Measurements from ENCODE around the gene SYNGAP1. TPM values are rescaled to one million over a fixed set of nuclear protein-coding genes. Genes with fewer than 3 reads are reported as not detected.
A peak's percentile ranks its signal among the peaks of the same experiment; 100 is the strongest.

The SYNGAP1 gene
- total and polyA plus RNA-seq, 9 of the 15 experiments (the other 6 are each of a cell fraction or from before 2014, with no cell fraction given), result 0.01 to 22.8 (median 3.2) TPM

DNA sequence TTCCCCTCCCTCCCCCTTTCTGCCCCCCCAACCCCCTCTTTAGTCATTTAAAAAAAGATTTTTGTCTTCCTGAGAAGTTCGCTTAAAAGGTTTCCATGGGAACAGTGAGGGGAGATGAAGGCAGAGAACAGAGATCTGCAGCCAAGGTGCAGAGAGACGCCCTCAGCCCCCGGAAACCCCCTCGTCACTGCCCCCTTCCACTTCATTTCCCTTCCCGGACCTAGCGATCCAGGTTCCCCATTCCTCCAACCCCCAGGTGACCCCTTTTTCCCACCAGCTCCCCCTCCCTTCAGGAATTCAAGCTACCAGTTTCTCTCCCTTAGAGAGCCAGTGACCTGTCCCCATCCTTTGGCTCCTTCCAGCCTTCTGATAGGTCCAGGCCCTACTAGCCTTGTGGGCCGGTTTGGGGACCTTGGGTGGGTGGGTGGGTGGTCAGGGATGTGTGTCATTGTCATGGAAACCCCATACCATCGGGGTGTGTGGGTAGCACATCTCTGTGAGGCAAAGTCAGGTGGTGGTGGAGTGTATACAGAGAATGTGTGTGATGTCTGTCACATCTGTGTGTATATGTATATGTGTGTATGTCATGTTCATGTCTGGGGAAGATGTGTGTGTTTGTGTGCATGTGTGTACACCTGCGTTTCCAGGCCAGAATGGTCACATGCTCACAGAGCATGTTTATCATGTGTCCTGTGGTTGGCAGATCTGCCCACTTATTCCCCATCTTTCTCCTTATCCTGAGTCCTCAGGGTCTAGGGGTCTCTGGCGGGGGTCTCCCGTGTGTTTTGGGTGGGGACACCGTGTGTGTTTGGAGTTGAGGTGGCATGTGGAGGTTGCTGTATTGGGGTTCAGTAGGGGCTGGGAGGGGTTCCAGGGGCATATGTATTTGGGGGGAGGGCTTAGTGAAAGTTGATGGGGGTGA is 7.0 kb downstream of the SYNGAP1 start:
- Histone ChIP-seq H3K36me3 (ENCODE audit: control insufficient read depth, insufficient read depth, low read length) (no peaks in the 10 kb centered on the region), H3K9me3 (replicated peaks; ENCODE audit: control insufficient read depth, insufficient read depth, low read depth, low read length) (no peaks in the 10 kb centered on the region), H3K4me1 (replicated peaks in 1 of 2; ENCODE audit: control insufficient read depth in 2 of 2, insufficient read depth in 2 of 2, low read length in 2 of 2) (peaks cover 52 to 54% of the 10 kb centered on the region in 2 experiments), H4K20me1 (replicated peaks; ENCODE audit: control insufficient read depth, insufficient read depth, low read length) (no peaks in the 10 kb centered on the region; the same call in 1 of the 2 replicates), H2AFZ (ENCODE audit: low read depth, low read length) (peak overlapping the region; percentile 80), H3K9me1 (ENCODE audit: control insufficient read depth, insufficient read depth, low read length) (no peaks in the 10 kb centered on the region), H3K4me3 (peak overlapping the region; percentile 57), H3K79me2 (ENCODE audit: control insufficient read depth, insufficient read depth, low read length) (peaks cover 51% of the 10 kb centered on the region), H3K27ac (ENCODE audit: extremely low read depth, low read depth, low read length) (peak overlapping the region; percentile 95; the same call in 2 of the 3 replicates), H3K4me2 (ENCODE audit: insufficient read depth, low read length) (peak overlapping the region; percentile 96), H3K9ac (ENCODE audit: insufficient read depth in 1 of 2, low read depth in 2 of 2, low read length in 2 of 2) (peak overlapping the region; percentile 51 to 91; a peak in 2 of 4 replicates), H3K27me3 (ENCODE audit: control insufficient read depth in 2 of 2, insufficient read depth in 2 of 2, low read length in 2 of 2) (no peaks in the 10 kb centered on the region)
- ChIA-PET CTCF (ENCODE audit: low intra/inter-chr PET ratio) (interaction anchor here (0.5 to 2.4 kb wide), 7 partner anchors 9 to 302 kb away, joined by 3 to 16 read pairs (median 4); partner anchors contain the start of genes B3GALT4 and KIFC1), POLR2A (interaction anchor here (0.5 to 2.7 kb wide), 9 partner anchors 8 to 454 kb away, joined by 3 to 20 read pairs (median 4); partner anchors contain the start of genes RGL2, RPS18 and VPS52)
- peak; percentile 51 for FAIRE-seq
- intact Hi-C loops (cut with micrococcal nuclease), result loop anchor here (1.0 to 10.0 kb wide), 6 partner anchors 36 to 302 kb away; partner anchors contain the start of genes BAK1, KIFC1 and RGL2
- 6% methylated on average over 12 of the region's 12 CpGs for WGBS (ENCODE audit: insufficient coverage, low coverage, missing lambda C conversion rate)
- DNase-seq (ENCODE audit: extremely low read depth in 1 of 4, low spot score in 3 of 4), result peak in 2 of 4 experiments; percentile 42 to 55
- no peak for ATAC-seq
- in situ Hi-C loops (cut with MboI), result no loop called here
- TF ChIP-seq RFX1 (IDR thresholded peaks at IDR 0.05) (peak; percentile 82), KDM1A (IDR thresholded peaks at IDR 0.05) (peak in 1 of 2 experiments; percentile 70; a peak in 2 of 4 replicates), HDGF (IDR thresholded peaks at IDR 0.05) (peak; percentile 77; the same call in 1 of the 2 replicates), SUPT5H (IDR thresholded peaks at IDR 0.05) (0 out of 2 replicates have a peak, but pooled peaks have one; percentile 27), FOXJ2 (tag; IDR thresholded peaks at IDR 0.05) (peak; percentile 2; the same call in 1 of the 2 replicates), HNRNPK (IDR thresholded peaks at IDR 0.05; ENCODE audit: low read depth, low read length, poor library complexity, severe bottlenecking) (no peak), BRF1 (IDR thresholded peaks at IDR 0.05; ENCODE audit: borderline replicate concordance, extremely low read depth, insufficient read length) (no peak)
- TF ChIP-seq, protein P1, sequence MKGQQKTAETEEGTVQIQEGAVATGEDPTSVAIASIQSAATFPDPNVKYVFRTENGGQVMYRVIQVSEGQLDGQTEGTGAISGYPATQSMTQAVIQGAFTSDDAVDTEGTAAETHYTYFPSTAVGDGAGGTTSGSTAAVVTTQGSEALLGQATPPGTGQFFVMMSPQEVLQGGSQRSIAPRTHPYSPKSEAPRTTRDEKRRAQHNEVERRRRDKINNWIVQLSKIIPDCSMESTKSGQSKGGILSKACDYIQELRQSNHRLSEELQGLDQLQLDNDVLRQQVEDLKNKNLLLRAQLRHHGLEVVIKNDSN (CRISPR knock-in tag; IDR thresholded peaks at IDR 0.05), result peak; percentile 21; the same call in 1 of the 2 replicates
- TF ChIP-seq, protein P2, sequence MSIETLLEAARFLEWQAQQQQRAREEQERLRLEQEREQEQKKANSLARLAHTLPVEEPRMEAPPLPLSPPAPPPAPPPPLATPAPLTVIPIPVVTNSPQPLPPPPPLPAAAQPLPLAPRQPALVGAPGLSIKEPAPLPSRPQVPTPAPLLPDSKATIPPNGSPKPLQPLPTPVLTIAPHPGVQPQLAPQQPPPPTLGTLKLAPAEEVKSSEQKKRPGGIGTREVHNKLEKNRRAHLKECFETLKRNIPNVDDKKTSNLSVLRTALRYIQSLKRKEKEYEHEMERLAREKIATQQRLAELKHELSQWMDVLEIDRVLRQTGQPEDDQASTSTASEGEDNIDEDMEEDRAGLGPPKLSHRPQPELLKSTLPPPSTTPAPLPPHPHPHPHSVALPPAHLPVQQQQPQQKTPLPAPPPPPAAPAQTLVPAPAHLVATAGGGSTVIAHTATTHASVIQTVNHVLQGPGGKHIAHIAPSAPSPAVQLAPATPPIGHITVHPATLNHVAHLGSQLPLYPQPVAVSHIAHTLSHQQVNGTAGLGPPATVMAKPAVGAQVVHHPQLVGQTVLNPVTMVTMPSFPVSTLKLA (conservative IDR thresholded peaks at IDR 0.05), result peak in 1 of 2 experiments; percentile 11; a peak in 1 of 4 replicates
- no TSS peak for BruUV-seq (replicated peaks)
